Measurements from ENCODE around the gene VWF. TPM values are rescaled to one million over a fixed set of nuclear protein-coding genes. Genes with fewer than 3 reads are reported as not detected.

The VWF gene
- total RNA-seq, 1 donor from 2014 or later: not detected

DNA sequence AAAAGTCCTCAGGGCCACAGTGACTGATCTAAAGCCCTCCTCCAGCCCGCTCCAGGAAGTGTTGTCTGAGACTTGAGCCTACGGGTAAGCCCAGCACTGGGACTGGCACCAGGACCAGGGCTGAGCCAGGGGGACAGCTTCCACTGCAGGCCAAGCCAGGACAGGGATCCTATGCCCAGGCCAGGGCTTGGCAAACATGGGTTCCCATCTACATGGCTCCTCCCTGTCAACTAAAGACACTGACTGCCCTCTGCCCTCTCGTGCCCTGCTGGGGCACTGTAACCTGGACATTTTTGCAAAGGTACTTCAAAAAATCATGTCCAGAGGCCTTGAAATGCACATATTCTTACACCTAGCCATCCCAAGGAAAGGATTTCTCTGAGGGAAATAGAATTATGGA, 88.0 kb downstream of the VWF start:
- ATAC-seq (ENCODE audit: low read depth) (no peak), DNase-seq (no peak)
- CTCF ChIA-PET: interaction anchor here (4.1 kb wide), 1 partner anchor 47 kb away, joined by 90 read pairs; no protein-coding TSS in a partner anchor
- no peaks in the 10 kb centered on the region for H3K27me3 Mint-ChIP-seq
- intact Hi-C loops (cut with micrococcal nuclease): loop anchor here (5.0 kb wide), 1 partner anchor 1179 kb away; no protein-coding TSS in a partner anchor
- no peaks in the 10 kb centered on the region for H3K4me1 Mint-ChIP-seq
- H3K36me3 Mint-ChIP-seq (ENCODE audit: low read depth): no peaks in the 10 kb centered on the region
- no peaks in the 10 kb centered on the region for H3K9me3 Mint-ChIP-seq
- H3K4me3 Mint-ChIP-seq: no peak overlapping the region
- POLR2A ChIA-PET: no interaction called here
- TF ChIP-seq, protein P1, sequence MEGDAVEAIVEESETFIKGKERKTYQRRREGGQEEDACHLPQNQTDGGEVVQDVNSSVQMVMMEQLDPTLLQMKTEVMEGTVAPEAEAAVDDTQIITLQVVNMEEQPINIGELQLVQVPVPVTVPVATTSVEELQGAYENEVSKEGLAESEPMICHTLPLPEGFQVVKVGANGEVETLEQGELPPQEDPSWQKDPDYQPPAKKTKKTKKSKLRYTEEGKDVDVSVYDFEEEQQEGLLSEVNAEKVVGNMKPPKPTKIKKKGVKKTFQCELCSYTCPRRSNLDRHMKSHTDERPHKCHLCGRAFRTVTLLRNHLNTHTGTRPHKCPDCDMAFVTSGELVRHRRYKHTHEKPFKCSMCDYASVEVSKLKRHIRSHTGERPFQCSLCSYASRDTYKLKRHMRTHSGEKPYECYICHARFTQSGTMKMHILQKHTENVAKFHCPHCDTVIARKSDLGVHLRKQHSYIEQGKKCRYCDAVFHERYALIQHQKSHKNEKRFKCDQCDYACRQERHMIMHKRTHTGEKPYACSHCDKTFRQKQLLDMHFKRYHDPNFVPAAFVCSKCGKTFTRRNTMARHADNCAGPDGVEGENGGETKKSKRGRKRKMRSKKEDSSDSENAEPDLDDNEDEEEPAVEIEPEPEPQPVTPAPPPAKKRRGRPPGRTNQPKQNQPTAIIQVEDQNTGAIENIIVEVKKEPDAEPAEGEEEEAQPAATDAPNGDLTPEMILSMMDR (IDR thresholded peaks at IDR 0.05): no peak
- H3K27ac Mint-ChIP-seq: no peak overlapping the region

GRCh38 chr12:6034596-6034995, 89.9 kb downstream of the VWF start:
- TF ChIP-seq, protein P1 (IDR thresholded peaks at IDR 0.05): no peak
- Mint-ChIP-seq H3K9me3 (no peaks in the 10 kb centered on the region), H3K27me3 (no peaks in the 10 kb centered on the region), H3K4me1 (no peaks in the 10 kb centered on the region), H3K36me3 (ENCODE audit: low read depth) (no peaks in the 10 kb centered on the region), H3K27ac (no peak overlapping the region), H3K4me3 (no peak overlapping the region)
- ChIA-PET CTCF (interaction anchor here (1.3 to 1.5 kb wide), 2 partner anchors 45 to 46 kb away, joined by 3 to 8 read pairs; no protein-coding TSS in a partner anchor), POLR2A (no interaction called here)
- DNase-seq (no peak), ATAC-seq (ENCODE audit: low read depth) (no peak)
- intact Hi-C loops (cut with micrococcal nuclease): no loop called here

DNA sequence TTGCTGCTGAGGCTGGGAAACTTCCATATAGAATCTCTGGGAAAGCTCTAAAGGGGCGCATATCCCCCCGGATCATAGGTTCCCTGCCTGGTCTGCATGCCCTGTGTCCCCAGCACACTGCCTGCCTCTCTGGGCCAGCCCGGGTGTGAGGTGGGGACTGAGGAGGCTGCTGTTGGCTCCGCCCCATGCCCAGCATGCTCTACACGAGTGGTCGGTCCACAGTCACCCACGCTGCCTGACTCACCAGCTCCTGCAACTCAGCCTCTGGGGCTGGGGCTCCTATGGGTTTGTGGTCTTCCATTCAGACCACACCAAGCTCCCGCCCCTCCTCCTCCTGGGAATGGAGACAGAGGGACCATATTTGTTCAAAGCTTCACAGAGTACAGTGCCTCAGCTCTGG, 90.9 kb downstream of the VWF start:
- TF ChIP-seq, protein P1 (IDR thresholded peaks at IDR 0.05): no peak
- Mint-ChIP-seq H3K4me1 (no peaks in the 10 kb centered on the region), H3K9me3 (no peaks in the 10 kb centered on the region), H3K27me3 (peaks cover 2% of the 10 kb centered on the region), H3K4me3 (no peak overlapping the region), H3K36me3 (ENCODE audit: low read depth) (no peaks in the 10 kb centered on the region), H3K27ac (no peak overlapping the region)
- CTCF ChIA-PET: interaction anchor here (0.8 kb wide), 1 partner anchor 45 kb away, joined by 3 read pairs; no protein-coding TSS in a partner anchor
- DNase-seq (no peak), ATAC-seq (ENCODE audit: low read depth) (no peak)
- POLR2A ChIA-PET: no interaction called here
- intact Hi-C loops (cut with micrococcal nuclease): no loop called here

DNA sequence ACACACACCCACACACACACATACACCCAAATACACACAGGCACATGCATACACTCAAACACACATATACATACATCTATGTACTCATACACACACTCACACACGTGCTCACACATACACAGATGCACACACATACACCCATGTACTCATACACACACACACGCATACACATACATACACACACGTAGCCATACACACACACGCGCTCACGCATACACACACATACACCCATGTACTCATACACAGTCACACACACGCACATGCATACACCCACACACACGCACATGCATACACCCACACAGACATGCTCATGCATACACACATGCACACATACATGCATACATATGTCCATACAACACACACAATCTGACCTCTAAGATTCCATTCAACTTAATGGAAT, 91.7 kb downstream of the VWF start:
- intact Hi-C loops (cut with micrococcal nuclease): no loop called here
- H3K27me3 Mint-ChIP-seq: peaks cover 2% of the 10 kb centered on the region
- no peak for DNase-seq
- H3K4me3 Mint-ChIP-seq: no peak overlapping the region
- H3K36me3 Mint-ChIP-seq (ENCODE audit: low read depth): no peaks in the 10 kb centered on the region
- peaks cover under 1% of the 10 kb centered on the region for H3K9me3 Mint-ChIP-seq
- ATAC-seq (ENCODE audit: low read depth): no peak
- TF ChIP-seq, protein P1 (IDR thresholded peaks at IDR 0.05): no peak
- H3K4me1 Mint-ChIP-seq: no peaks in the 10 kb centered on the region
- no peak overlapping the region for H3K27ac Mint-ChIP-seq
- POLR2A ChIA-PET: no interaction called here
- CTCF ChIA-PET: no interaction called here

GRCh38 chr12:6031001-6031400, 93.5 kb downstream of the VWF start:
- Mint-ChIP-seq H3K27me3 (peaks cover 2% of the 10 kb centered on the region), H3K4me1 (no peaks in the 10 kb centered on the region), H3K27ac (no peak overlapping the region), H3K4me3 (no peak overlapping the region), H3K36me3 (ENCODE audit: low read depth) (no peaks in the 10 kb centered on the region), H3K9me3 (peaks cover 7% of the 10 kb centered on the region)
- ChIA-PET CTCF (no interaction called here), POLR2A (no interaction called here)
- TF ChIP-seq, protein P1 (IDR thresholded peaks at IDR 0.05): no peak
- ATAC-seq (ENCODE audit: low read depth): no peak
- intact Hi-C loops (cut with micrococcal nuclease): no loop called here
- DNase-seq: no peak

Measured in activated B cell treated with CpG ODN at 0.5 μM for 24 hours (primary cell).